Measurements from ENCODE around the gene PODXL.

DNA sequence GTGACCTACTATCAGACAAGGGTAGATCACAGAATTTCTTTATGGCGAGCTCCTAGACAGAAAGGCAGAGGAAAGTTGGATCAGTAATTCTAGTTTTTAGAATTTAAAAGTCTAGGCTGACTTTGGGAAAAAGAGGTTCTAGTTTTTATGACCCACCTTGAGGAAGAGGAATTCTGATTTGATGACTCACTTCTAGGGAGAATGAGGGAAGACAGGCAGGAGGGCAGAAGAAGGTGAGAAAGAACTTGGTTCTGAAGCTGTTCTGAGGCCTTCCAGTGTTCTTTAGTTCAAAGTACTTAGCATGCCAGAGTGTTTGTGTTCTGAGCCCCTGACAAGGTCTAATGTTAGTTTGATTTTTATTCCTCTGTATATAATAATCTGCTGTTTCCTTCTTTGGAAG lies 97.2 kb downstream of the PODXL start:
- TF ChIP-seq, protein P1, sequence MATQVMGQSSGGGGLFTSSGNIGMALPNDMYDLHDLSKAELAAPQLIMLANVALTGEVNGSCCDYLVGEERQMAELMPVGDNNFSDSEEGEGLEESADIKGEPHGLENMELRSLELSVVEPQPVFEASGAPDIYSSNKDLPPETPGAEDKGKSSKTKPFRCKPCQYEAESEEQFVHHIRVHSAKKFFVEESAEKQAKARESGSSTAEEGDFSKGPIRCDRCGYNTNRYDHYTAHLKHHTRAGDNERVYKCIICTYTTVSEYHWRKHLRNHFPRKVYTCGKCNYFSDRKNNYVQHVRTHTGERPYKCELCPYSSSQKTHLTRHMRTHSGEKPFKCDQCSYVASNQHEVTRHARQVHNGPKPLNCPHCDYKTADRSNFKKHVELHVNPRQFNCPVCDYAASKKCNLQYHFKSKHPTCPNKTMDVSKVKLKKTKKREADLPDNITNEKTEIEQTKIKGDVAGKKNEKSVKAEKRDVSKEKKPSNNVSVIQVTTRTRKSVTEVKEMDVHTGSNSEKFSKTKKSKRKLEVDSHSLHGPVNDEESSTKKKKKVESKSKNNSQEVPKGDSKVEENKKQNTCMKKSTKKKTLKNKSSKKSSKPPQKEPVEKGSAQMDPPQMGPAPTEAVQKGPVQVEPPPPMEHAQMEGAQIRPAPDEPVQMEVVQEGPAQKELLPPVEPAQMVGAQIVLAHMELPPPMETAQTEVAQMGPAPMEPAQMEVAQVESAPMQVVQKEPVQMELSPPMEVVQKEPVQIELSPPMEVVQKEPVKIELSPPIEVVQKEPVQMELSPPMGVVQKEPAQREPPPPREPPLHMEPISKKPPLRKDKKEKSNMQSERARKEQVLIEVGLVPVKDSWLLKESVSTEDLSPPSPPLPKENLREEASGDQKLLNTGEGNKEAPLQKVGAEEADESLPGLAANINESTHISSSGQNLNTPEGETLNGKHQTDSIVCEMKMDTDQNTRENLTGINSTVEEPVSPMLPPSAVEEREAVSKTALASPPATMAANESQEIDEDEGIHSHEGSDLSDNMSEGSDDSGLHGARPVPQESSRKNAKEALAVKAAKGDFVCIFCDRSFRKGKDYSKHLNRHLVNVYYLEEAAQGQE (IDR thresholded peaks at IDR 0.05; ENCODE audit: insufficient read depth in 1 of 2, low read depth in 2 of 2, low read length in 2 of 2) = no peak
- TF ChIP-seq FOXP2 (optimal IDR thresholded peaks at IDR 0.05; ENCODE audit: borderline replicate concordance, extremely low read depth, extremely low read length, insufficient read depth) (no peak), POLR2AphosphoS5 (IDR thresholded peaks at IDR 0.05; ENCODE audit: low read depth, low read length) (no peak), TAF1 (IDR thresholded peaks at IDR 0.05; ENCODE audit: borderline replicate concordance, insufficient read depth, low read length) (no peak)
